Activated CD4-positive, alpha-beta T cell treated with anti-CD3 and anti-CD28 coated beads for 48 hours (primary cell): ENCODE results near the gene SLC44A2.

Experiments used
- DNase-seq: peaks from one replicate; pipeline ENCODE4 v3.0.0-alpha.2; 2020

SLC44A2 gene

GRCh38 chr19:10683582-10683981 is 58.2 kb downstream of the SLC44A2 start:
- DNase-seq = no peak

DNA sequence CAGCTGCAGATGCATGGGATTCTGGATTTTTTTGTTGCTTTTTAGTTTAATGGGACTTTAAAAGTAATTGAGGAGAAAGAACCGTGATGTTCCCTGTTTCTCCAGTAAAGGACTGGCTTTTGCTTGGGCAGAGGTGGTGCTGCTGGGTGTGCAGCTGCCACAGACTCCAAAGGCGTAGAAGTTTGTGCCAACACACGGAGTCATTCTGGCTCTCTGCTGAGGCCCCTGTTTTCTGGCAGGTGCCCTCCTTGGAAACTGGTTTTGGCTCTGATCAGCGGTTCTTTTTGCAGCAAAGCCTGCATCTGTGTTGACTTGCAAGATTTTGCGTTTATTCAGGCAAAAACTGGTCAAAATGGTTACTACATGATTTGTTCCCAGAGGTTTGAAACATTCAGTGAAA is 59.9 kb downstream of the SLC44A2 start:
- no peak for DNase-seq

DNA sequence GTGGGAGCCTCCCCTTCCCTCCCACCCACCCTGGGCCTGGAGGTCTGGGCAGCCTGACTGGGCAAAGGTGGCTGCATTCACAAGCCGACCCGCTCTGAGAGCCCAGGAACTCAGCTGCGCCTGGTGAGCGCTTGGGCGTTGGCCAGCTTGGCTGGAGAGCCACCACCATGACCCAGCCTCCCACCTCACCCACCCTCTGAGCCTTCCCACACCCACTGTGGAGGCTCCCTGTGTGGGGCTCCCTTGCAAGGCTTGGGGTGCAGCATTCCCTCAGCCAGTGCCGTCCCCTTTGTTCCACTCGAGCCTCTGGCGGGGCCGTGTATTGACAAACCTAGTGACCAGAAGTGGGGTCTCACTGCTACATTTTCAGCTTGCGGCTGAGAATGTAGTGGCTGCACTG is 60.8 kb downstream of the SLC44A2 start:
- DNase-seq = no peak

- DNase-seq = no peak
Measured at GRCh38 chr19:10686661-10687517, 61.5 kb downstream of the SLC44A2 start.

- no peak for DNase-seq
Measured at GRCh38 chr19:10687518-10688288, 62.4 kb downstream of the SLC44A2 start.

- no peak for DNase-seq
Measured at GRCh38 chr19:10688545-10689280, 63.4 kb downstream of the SLC44A2 start.

DNA sequence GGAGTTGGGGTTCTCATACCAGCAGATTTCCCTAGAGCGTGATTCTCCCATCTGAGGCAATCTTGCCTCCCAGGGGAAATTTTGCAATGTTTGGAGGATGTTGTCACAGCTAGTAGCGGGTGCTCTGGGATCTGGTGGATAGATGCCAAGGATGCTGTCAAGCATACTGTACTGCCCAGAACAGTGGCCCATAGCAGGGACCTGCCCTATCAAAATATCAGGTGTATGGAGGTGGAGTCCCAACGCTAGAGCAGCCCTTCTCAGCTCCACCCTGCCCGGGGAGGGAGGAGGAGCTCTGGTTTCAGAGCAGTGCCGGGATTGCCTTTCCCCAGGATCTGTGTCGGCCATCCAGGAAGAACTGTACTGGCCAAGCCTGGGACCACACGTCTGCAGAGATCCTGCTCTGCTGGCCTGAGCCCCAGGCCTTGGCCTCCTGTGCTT is 65.0 kb downstream of the SLC44A2 start:
- DNase-seq = no peak

- DNase-seq = no peak
Measured at GRCh38 chr19:10691178-10691881, 66.0 kb downstream of the SLC44A2 start.

DNA sequence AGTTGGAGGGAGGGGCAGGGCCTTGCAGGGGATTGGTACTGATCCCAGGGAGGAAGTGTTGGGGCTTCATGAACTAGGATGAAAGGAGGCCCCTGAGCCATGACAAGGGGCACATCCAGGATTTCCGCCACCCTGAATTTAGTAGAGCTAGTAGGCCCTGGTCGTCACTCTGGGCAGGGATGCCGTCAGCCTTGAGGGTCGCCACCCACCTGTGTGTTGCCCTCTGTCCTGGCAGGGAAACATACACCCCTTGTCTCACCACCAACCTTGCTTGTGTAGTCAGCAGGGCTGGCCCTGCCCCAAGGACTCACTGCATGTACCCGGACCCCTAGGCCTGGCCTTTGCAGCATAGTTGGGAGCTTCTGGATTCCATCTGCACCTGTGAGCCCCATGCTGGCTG is 66.5 kb downstream of the SLC44A2 start:
- no peak for DNase-seq

- no peak for DNase-seq
Measured at GRCh38 chr19:10692673-10693264, 67.4 kb downstream of the SLC44A2 start.
